AG04449 (cell line): ENCODE measurements around the gene KDM3A.

Experiments used
- CTCF ChIA-PET: fragments of 350-600 bp; formaldehyde crosslinking; extraction: SDS; loops from one replicate; lab custom pipeline; 2021; ENCODE audit warnings: antibody characterized with exemption; lab: Yijun Ruan, JAX
- POLR2A ChIA-PET: fragments of 400-600, 350-600 bp; formaldehyde crosslinking; extraction: SDS; loops from one replicate; lab custom pipeline; 2020; ENCODE audit warnings: antibody characterized with exemption, inconsistent platforms; lab: Yijun Ruan, JAX
- DNase-seq: peaks from one replicate; pipeline ENCODE4 v3.0.0-alpha.2; 2010; ENCODE audit warnings: low read depth, low spot score
- H3K4me3 ChIP-seq: 2 replicates; pipeline ENCODE4 v1.5.1; 2011; ENCODE audit warnings: low read depth, mild to moderate bottlenecking, control low read depth, low read length
- CTCF ChIP-seq: IDR thresholded peaks from one replicate; pipeline ENCODE4 v1.5.1; 2011; ENCODE audit warnings: mild to moderate bottlenecking, moderate library complexity, low read length, control low read depth, inconsistent platforms; ENCODE audit not compliant: insufficient read depth; ENCODE audit errors: missing control alignments

The KDM3A gene

GRCh38 chr2:86520153-86520552, 79.0 kb downstream of the KDM3A start:
- DNase-seq, result no peak
- POLR2A ChIA-PET, result no interaction called here
- CTCF ChIA-PET, result no interaction called here
- no peak overlapping the region for H3K4me3 ChIP-seq
- no peak for TF ChIP-seq CTCF

DNA sequence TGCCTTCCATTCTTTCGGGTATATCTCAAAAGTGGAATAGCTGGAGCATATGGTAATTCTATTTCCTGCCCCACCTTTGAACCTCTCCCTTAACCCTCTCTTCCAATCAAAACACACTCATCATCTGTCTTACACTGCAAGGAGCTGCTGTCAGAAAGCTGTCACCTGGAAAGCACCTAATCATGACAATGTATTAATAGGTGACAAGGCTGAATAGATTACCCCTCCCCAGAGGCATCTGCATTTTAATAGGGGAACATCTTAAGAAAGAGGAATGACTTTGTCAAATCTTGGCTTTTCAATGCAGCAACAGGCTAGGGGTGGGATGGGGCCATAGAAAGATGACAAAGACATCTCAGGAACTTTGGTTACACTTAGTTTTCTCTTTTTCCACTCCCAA, 80.8 kb downstream of the KDM3A start:
- no peak overlapping the region for H3K4me3 ChIP-seq
- CTCF ChIA-PET, result no interaction called here
- no peak for TF ChIP-seq CTCF
- POLR2A ChIA-PET, result no interaction called here
- DNase-seq, result no peak

GRCh38 chr2:86522711-86523110, 81.5 kb downstream of the KDM3A start:
- no peak for TF ChIP-seq CTCF
- no peak for DNase-seq
- POLR2A ChIA-PET, result no interaction called here
- CTCF ChIA-PET, result no interaction called here
- no peak overlapping the region for H3K4me3 ChIP-seq

- no peak overlapping the region for H3K4me3 ChIP-seq
- ChIA-PET POLR2A (no interaction called here), CTCF (no interaction called here)
- TF ChIP-seq CTCF, result no peak
- DNase-seq, result no peak
Measured at GRCh38 chr2:86523491-86523890, 82.3 kb downstream of the KDM3A start.

- ChIA-PET CTCF (interaction anchor here (0.6 kb wide), 2 partner anchors 79 to 157 kb away, joined by 3 read pairs; no protein-coding TSS in a partner anchor), POLR2A (no interaction called here)
- TF ChIP-seq CTCF, result no peak
- no peak overlapping the region for H3K4me3 ChIP-seq
- DNase-seq, result no peak
Measured at GRCh38 chr2:86525421-86526340, 84.5 kb downstream of the KDM3A start.

DNA sequence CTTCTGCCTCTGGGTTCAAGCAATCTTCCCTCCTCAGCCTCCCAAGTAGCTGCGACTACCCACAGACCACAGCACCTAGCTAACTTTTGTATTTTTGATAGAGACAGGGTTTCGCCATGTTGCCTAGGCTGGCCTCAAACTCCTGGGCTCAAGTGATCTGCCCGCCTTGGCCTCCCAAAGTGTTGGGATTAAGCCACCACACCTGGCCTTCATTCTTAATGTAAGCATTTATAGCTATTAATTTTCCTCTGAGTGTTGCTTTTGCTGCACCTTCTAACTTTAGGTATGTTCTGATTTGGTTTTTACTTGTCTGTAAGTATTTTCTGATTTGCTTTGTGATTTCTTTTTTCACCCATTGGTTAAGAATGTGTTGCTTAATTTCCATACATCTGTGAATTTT, 92.4 kb downstream of the KDM3A start:
- TF ChIP-seq CTCF, result no peak
- DNase-seq, result no peak
- H3K4me3 ChIP-seq, result no peak overlapping the region
- ChIA-PET POLR2A (no interaction called here), CTCF (no interaction called here)
